K562 (cell line): ENCODE measurements around the gene CENPP. TPM values are rescaled to one million over a fixed set of nuclear protein-coding genes. Genes with fewer than 3 reads are reported as not detected.

Experiments
- ATAC-seq: fragments of 200-7000 bp; cut with Tn5 transposase; 3 replicates; pipeline ENCODE4 v1.9.1; 2020; ENCODE audit warnings: moderate library complexity
- BruUV-seq: library from RNA; stranded (reverse); fragments of 400-500 nt; replicated peaks from 2 replicates; lab custom pipeline; 2021; lab: Mats Ljungman, UMichigan
- CTCF ChIA-PET: fragments of 300-600 bp; formaldehyde crosslinking; extraction: SDS; loops from one replicate; lab custom pipeline; 2021; ENCODE audit warnings: low intra/inter-chr PET ratio; lab: Yijun Ruan, JAX
- POLR2A ChIA-PET: fragments of 300-600, 350-650 bp; sonication (Branson Sonifier 250); formaldehyde crosslinking; extraction: SDS; loops from one replicate; lab custom pipeline; 2021; ENCODE audit warnings: antibody characterized with exemption, inconsistent platforms; lab: Yijun Ruan, JAX
- DNase-seq, 4 experiments: peaks; one replicate each; pipeline versions ENCODE4 v3.0.0 to v3.0.0-alpha.2; 2011 to 2018; ENCODE audit warnings: low spot score in 3 of 4, mixed read lengths in 3 of 4; ENCODE audit errors: extremely low read depth in 1 of 4
- FAIRE-seq: peaks from 2 replicates; lab custom pipeline; 2011; peaks lifted over from hg19 to GRCh38; lab: Jason Lieb, UNC
- H2AFZ ChIP-seq: 2 replicates; pipeline ENCODE4 v1.6.0; 2011; ENCODE audit warnings: low read depth, low read length, control low read depth, inconsistent platforms
- H3K27ac ChIP-seq: fragments of 200-600 bp; 3 replicates; pipeline ENCODE4 v1.8.0; 2011; ENCODE audit warnings: low read depth, mild to moderate bottlenecking, control low read depth, inconsistent platforms, low read length, moderate library complexity, mixed read lengths; ENCODE audit errors: extremely low read depth
- H3K27me3 ChIP-seq, 2 experiments: fragments of 300-600 bp in 1 of 2; 2 replicates in 1 of 2; 3 replicates in 1 of 2; pipeline versions ENCODE4 v1.6.0 to v1.8.0; 2011; ENCODE audit warnings: inconsistent platforms in 2 of 2, low read length in 2 of 2, mild to moderate bottlenecking in 1 of 2, mixed read lengths in 1 of 2, moderate library complexity in 1 of 2; ENCODE audit not compliant: control insufficient read depth in 2 of 2, insufficient read depth in 2 of 2
- H3K36me3 ChIP-seq: fragments of 300-600 bp; 3 replicates; pipeline ENCODE4 v1.8.0; 2011; ENCODE audit warnings: mild to moderate bottlenecking, low read length, inconsistent platforms; ENCODE audit not compliant: control insufficient read depth, insufficient read depth
- H3K4me1 ChIP-seq, 2 experiments: fragments of 200-600 bp in 1 of 2; replicated peaks in 1 of 2; 2 replicates in 1 of 2; 3 replicates in 1 of 2; pipeline versions ENCODE4 v1.5.1 to v1.8.0; 2011; ENCODE audit warnings: inconsistent platforms in 2 of 2, low read length in 2 of 2, mild to moderate bottlenecking in 1 of 2, mixed read lengths in 1 of 2, moderate library complexity in 1 of 2; ENCODE audit not compliant: control insufficient read depth in 2 of 2, insufficient read depth in 2 of 2
- H3K4me2 ChIP-seq: 2 replicates; pipeline ENCODE4 v1.6.1; 2011; ENCODE audit warnings: low read length, control low read depth, inconsistent platforms, mixed read lengths; ENCODE audit not compliant: insufficient read depth
- H3K4me3 ChIP-seq: fragments of 200-600 bp; sonication (generic), shearing (Covaris generic); 2 replicates; pipeline ENCODE4 v1.5.1; 2016; ENCODE audit warnings: control low read depth, inconsistent platforms
- H3K79me2 ChIP-seq: fragments of 200-600 bp; 3 replicates; pipeline ENCODE4 v1.8.0; 2011; ENCODE audit warnings: low read length, inconsistent platforms; ENCODE audit not compliant: control insufficient read depth, insufficient read depth
- H3K9ac ChIP-seq, 2 experiments: 2 replicates each; pipeline versions ENCODE4 v1.6.0 to v1.6.1; 2011; ENCODE audit warnings: low read depth in 2 of 2, low read length in 2 of 2, control low read depth in 1 of 2, inconsistent platforms in 1 of 2, mild to moderate bottlenecking in 1 of 2, mixed read lengths in 1 of 2; ENCODE audit not compliant: insufficient read depth in 1 of 2
- H3K9me1 ChIP-seq: one replicate; pipeline ENCODE4 v1.6.0; 2011; ENCODE audit warnings: inconsistent platforms, mild to moderate bottlenecking, low read length, moderate library complexity; ENCODE audit not compliant: control insufficient read depth, insufficient read depth
- H3K9me3 ChIP-seq: replicated peaks from 2 replicates; pipeline ENCODE4 v1.5.1; 2011; ENCODE audit warnings: low read depth, low read length, inconsistent platforms; ENCODE audit not compliant: control insufficient read depth, insufficient read depth
- H4K20me1 ChIP-seq: replicated peaks from 2 replicates; pipeline ENCODE4 v1.6.1; 2011; ENCODE audit warnings: low read length, inconsistent platforms, mixed read lengths; ENCODE audit not compliant: control insufficient read depth, insufficient read depth
- HOXB6 ChIP-seq: fragments of 250-450 bp; sonication (Bioruptor Pico); IDR thresholded peaks from 2 replicates; pipeline ENCODE4 v1.5.1; 2022; ENCODE audit warnings: mild to moderate bottlenecking, borderline replicate concordance
- KDM5B ChIP-seq: fragments of 200-600 bp; sonication (generic); IDR thresholded peaks from 2 replicates; pipeline ENCODE4 v1.6.1; 2012; ENCODE audit warnings: low read depth, mild to moderate bottlenecking, moderate library complexity, low read length, control low read depth, inconsistent platforms; ENCODE audit not compliant: insufficient replicate concordance
- TBL1XR1 ChIP-seq, 2 experiments: IDR thresholded peaks; 2 replicates each; pipeline ENCODE4 v1.6.1; 2012; ENCODE audit warnings: improper control_type of control experiment in 2 of 2, low read length in 2 of 2, mild to moderate bottlenecking in 1 of 2
- XRCC3 ChIP-seq: fragments of 450-650 bp; IDR thresholded peaks from 2 replicates; pipeline ENCODE4 v1.6.1; 2017; ENCODE audit warnings: mild to moderate bottlenecking, moderate library complexity
- ZFP1 ChIP-seq: fragments of 450-650 bp; formaldehyde crosslinking; IDR thresholded peaks from 2 replicates; pipeline ENCODE4 v1.4.0; 2020; ENCODE audit warnings: mild to moderate bottlenecking, mixed read lengths
- ZNF436 ChIP-seq: fragments of 250-450, 450-650 bp; sonication (Bioruptor Pico); formaldehyde crosslinking; IDR thresholded peaks from 2 replicates; pipeline ENCODE4 v1.7.0; 2020; ENCODE audit warnings: mild to moderate bottlenecking
- ZNF696 ChIP-seq: fragments of 250-450 bp; sonication (Bioruptor Pico); conservative IDR thresholded peaks from 2 replicates; pipeline ENCODE4 v1.4.0; 2020; ENCODE audit warnings: mild to moderate bottlenecking, moderate library complexity
- WGBS: fragments of 100-300 bp; shearing (Covaris generic); methylation state at CpG from one replicate; pipeline ENCODE4 v1.1.6; 2016; ENCODE audit warnings: low coverage, mixed read lengths; ENCODE audit not compliant: insufficient coverage; ENCODE audit errors: missing lambda C conversion rate; 5-methylcytosine and 5-hydroxymethylcytosine counted together
- in situ Hi-C: fragments of 300-500 bp; cut with MboI; formaldehyde crosslinking; loops from 4 replicates; pipeline ENCODE4 v1.15.0; 2018; ENCODE audit warnings: inconsistent platforms, mixed read lengths
- intact Hi-C: fragments of 100-400 bp; cut with micrococcal nuclease; formaldehyde crosslinking; loops from 2 replicates; pipeline ENCODE4 v1.14.2; 2022
- polyA plus RNA-seq, 8 experiments: library from polyadenylated mRNA; depleted of rRNA in 4 of 8; stranded (reverse) in 5 of 8; unstranded in 3 of 8; fragments of >200 nt; fragmentation: Nextera tagmentation in 2 of 8; fragmentation: Illumina TruSeq in 1 of 8; extraction: Ambion mirVana in 2 of 8; extraction: Trizol in 1 of 8; gene quantifications; 2 replicates each; pipeline versions ENCODE4 v1.2.1 to v1.2.3, GENCODE V29; 2011 to 2014; ENCODE audit warnings: inconsistent platforms in 1 of 8, missing spikeins in 1 of 8
- total RNA-seq, 7 experiments: library from RNA; depleted of rRNA in 6 of 7; stranded (reverse); fragments of >200 nt in 6 of 7; fragmentation: Illumina TruSeq in 2 of 7; extraction: Trizol in 2 of 7; gene quantifications; 2 replicates each; pipeline versions ENCODE4 v1.2.1 to v1.2.3, GENCODE V29; 2011 to 2021; ENCODE audit warnings: low replicate concordance in 1 of 7
- TF ChIP-seq, protein P1 (sequence below): sonication (generic); formaldehyde crosslinking; IDR thresholded peaks from 2 replicates; pipeline ENCODE4 v1.8.1; 2023; ENCODE audit warnings: mild to moderate bottlenecking, missing genetic modification reagents, moderate library complexity
- TF ChIP-seq, protein P2 (sequence below): fragments of 450-650 bp; IDR thresholded peaks from 2 replicates; pipeline ENCODE4 v1.6.1; 2016; ENCODE audit warnings: low read depth
- TF ChIP-seq, protein P3 (sequence below), 2 experiments: fragments of 450-650 bp in 1 of 2; sonication (generic) in 1 of 2; formaldehyde crosslinking in 1 of 2; IDR thresholded peaks in 1 of 2; conservative IDR thresholded peaks in 1 of 2; 2 replicates each; pipeline versions ENCODE4 v1.6.1 to v1.8.1; 2016 to 2023; ENCODE audit warnings: mild to moderate bottlenecking in 2 of 2, moderate library complexity in 2 of 2, inconsistent platforms in 1 of 2, missing genetic modification reagents in 1 of 2
- TF ChIP-seq, protein P4 (sequence below): sonication (generic); formaldehyde crosslinking; IDR thresholded peaks from 2 replicates; pipeline ENCODE4 v1.8.0; 2022; ENCODE audit warnings: mild to moderate bottlenecking, missing genetic modification reagents

The CENPP gene
- total and polyA plus RNA-seq, 9 of the 15 experiments (the other 6 are each of a cell fraction or from before 2014, with no cell fraction given) = 8.0 to 28.5 (median 17.9) TPM

DNA sequence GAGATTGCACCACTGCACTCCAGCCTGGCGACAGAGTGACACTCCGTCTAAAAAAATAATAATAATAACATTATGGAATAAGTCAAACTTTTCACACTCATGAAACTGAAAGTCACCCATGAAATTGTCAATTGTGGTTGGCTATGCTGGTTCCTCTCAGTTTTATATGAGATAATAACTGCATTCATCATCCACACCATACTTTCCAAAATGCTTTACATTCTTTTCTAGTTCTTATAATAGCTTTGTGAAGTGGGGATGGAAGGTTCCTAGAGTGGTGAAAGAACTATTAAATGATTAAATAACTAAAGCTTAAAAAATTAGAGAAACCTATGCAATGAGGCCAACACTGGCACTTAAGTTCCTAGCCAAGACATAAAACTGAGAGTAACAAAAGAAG lies 169.1 kb downstream of the CENPP start:
- intact Hi-C loops = no loop called here
- in situ Hi-C loops = no loop called here
- ATAC-seq (no peak), FAIRE-seq (no peak), DNase-seq (no peak)
- Histone ChIP-seq H3K4me2 (no peak overlapping the region), H3K4me1 (no peaks in the 10 kb centered on the region; a peak in 2 of 5 replicates), H3K27me3 (no peaks in the 10 kb centered on the region), H3K27ac (no peak overlapping the region), H2AFZ (no peak overlapping the region), H3K9me1 (no peaks in the 10 kb centered on the region), H3K4me3 (no peak overlapping the region), H4K20me1 (no peaks in the 10 kb centered on the region), H3K9me3 (no peaks in the 10 kb centered on the region), H3K36me3 (no peaks in the 10 kb centered on the region), H3K9ac (no peak overlapping the region), H3K79me2 (no peaks in the 10 kb centered on the region)
- WGBS = 74% methylated on average over 2 of the region's 2 CpGs
- CTCF ChIA-PET = no interaction called here
- BruUV-seq = no TSS peak
- POLR2A ChIA-PET = interaction anchor here (0.9 kb wide), 1 partner anchor 9 kb away, joined by 4 read pairs; no protein-coding TSS in a partner anchor
- TF ChIP-seq ZNF696 (CRISPR knock-in tag) = no peak
- no peak for TF ChIP-seq HOXB6 (CRISPR knock-in tag)
- TF ChIP-seq ZFP1 (CRISPR knock-in tag) = no peak
- TF ChIP-seq, protein P1, sequence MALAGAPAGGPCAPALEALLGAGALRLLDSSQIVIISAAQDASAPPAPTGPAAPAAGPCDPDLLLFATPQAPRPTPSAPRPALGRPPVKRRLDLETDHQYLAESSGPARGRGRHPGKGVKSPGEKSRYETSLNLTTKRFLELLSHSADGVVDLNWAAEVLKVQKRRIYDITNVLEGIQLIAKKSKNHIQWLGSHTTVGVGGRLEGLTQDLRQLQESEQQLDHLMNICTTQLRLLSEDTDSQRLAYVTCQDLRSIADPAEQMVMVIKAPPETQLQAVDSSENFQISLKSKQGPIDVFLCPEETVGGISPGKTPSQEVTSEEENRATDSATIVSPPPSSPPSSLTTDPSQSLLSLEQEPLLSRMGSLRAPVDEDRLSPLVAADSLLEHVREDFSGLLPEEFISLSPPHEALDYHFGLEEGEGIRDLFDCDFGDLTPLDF = no peak
- no peak for TF ChIP-seq XRCC3
- TF ChIP-seq, protein P2, sequence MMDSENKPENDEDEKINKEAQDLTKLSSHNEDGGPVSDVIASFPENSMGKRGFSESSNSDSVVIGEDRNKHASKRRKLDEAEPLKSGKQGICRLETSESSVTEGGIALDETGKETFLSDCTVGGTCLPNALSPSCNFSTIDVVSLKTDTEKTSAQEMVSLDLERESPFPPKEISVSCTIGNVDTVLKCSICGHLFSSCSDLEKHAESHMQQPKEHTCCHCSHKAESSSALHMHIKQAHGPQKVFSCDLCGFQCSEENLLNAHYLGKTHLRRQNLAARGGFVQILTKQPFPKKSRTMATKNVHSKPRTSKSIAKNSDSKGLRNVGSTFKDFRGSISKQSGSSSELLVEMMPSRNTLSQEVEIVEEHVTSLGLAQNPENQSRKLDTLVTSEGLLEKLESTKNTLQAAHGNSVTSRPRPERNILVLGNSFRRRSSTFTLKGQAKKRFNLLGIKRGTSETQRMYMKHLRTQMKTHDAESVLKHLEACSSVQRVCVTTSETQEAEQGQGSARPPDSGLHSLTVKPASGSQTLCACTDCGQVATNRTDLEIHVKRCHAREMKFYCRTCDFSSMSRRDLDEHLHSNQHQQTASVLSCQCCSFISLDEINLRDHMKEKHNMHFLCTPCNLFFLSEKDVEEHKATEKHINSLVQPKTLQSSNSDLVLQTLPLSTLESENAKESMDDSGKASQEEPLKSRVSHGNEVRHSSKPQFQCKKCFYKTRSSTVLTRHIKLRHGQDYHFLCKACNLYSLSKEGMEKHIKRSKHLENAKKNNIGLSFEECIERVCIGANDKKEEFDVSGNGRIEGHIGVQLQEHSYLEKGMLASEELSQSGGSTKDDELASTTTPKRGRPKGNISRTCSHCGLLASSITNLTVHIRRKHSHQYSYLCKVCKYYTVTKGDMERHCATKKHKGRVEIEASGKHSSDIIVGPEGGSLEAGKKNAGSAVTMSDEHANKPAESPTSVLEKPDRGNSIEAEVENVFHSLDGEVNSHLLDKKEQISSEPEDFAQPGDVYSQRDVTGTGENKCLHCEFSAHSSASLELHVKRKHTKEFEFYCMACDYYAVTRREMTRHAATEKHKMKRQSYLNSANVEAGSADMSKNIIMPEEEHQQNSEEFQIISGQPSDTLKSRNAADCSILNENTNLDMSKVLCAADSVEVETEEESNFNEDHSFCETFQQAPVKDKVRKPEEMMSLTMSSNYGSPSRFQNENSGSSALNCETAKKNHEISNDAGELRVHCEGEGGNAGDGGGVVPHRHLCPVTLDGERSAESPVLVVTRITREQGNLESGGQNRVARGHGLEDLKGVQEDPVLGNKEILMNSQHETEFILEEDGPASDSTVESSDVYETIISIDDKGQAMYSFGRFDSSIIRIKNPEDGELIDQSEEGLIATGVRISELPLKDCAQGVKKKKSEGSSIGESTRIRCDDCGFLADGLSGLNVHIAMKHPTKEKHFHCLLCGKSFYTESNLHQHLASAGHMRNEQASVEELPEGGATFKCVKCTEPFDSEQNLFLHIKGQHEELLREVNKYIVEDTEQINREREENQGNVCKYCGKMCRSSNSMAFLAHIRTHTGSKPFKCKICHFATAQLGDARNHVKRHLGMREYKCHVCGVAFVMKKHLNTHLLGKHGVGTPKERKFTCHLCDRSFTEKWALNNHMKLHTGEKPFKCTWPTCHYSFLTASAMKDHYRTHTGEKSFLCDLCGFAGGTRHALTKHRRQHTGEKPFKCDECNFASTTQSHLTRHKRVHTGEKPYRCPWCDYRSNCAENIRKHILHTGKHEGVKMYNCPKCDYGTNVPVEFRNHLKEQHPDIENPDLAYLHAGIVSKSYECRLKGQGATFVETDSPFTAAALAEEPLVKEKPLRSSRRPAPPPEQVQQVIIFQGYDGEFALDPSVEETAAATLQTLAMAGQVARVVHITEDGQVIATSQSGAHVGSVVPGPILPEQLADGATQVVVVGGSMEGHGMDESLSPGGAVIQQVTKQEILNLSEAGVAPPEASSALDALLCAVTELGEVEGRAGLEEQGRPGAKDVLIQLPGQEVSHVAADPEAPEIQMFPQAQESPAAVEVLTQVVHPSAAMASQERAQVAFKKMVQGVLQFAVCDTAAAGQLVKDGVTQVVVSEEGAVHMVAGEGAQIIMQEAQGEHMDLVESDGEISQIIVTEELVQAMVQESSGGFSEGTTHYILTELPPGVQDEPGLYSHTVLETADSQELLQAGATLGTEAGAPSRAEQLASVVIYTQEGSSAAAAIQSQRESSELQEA = no peak
- TF ChIP-seq, protein P3, sequence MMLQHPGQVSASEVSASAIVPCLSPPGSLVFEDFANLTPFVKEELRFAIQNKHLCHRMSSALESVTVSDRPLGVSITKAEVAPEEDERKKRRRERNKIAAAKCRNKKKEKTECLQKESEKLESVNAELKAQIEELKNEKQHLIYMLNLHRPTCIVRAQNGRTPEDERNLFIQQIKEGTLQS (IDR thresholded peaks at IDR 0.05) = no peak
- TF ChIP-seq, protein P3 (CRISPR knock-in tag; conservative IDR thresholded peaks at IDR 0.05) = no peak
- no peak for TF ChIP-seq KDM5B
- no peak for TF ChIP-seq TBL1XR1 (IDR thresholded peaks at IDR 0.05; ENCODE audit: low read length in 2 of 2)
- TF ChIP-seq, protein P4, sequence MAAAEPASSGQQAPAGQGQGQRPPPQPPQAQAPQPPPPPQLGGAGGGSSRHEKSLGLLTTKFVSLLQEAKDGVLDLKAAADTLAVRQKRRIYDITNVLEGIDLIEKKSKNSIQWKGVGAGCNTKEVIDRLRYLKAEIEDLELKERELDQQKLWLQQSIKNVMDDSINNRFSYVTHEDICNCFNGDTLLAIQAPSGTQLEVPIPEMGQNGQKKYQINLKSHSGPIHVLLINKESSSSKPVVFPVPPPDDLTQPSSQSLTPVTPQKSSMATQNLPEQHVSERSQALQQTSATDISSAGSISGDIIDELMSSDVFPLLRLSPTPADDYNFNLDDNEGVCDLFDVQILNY (CRISPR knock-in tag) = no peak
- no peak for TF ChIP-seq ZNF436 (CRISPR knock-in tag)
